Right ventricle myocardium inferior (tissue), 1 donor: Measurements from ENCODE around the gene TCF7L2. TPM values are rescaled to one million over a fixed set of nuclear protein-coding genes. Genes with fewer than 3 reads are reported as not detected.

Source experiments
- ATAC-seq: fragments of 200-7000 bp; cut with Tn5 transposase; one replicate; pipeline ENCODE4 v1.9.1; 2020; ENCODE audit warnings: mild to moderate bottlenecking, moderate library complexity
- DNase-seq: peaks from one replicate; pipeline ENCODE4 v3.0.0; 2021; ENCODE audit errors: missing footprints
- intact Hi-C: fragments of 100-400 bp; cut with DNase I; formaldehyde crosslinking; loops from one replicate; pipeline ENCODE4 v1.11.0; 2022
- total RNA-seq: library from RNA; stranded (reverse); fragmentation: NEBNext Ultra II Directional; extraction: Animal tissue kit (Norgen Biotek cat#: 25700); gene quantifications from one replicate; pipeline ENCODE4 v1.2.1, GENCODE V29; 2021
- donor health status: DM: no; HTN: yes; CAD: no; lungs with severe emphysema.

Gene TCF7L2
- total RNA-seq, 1 donor from 2014 or later, result 12.4 TPM

- DNase-seq (no peak), ATAC-seq (peak; percentile 65)
- intact Hi-C loops, result no loop called here
Observed at GRCh38 chr10:112985690-112986543, 35.9 kb downstream of the TCF7L2 start.

DNA sequence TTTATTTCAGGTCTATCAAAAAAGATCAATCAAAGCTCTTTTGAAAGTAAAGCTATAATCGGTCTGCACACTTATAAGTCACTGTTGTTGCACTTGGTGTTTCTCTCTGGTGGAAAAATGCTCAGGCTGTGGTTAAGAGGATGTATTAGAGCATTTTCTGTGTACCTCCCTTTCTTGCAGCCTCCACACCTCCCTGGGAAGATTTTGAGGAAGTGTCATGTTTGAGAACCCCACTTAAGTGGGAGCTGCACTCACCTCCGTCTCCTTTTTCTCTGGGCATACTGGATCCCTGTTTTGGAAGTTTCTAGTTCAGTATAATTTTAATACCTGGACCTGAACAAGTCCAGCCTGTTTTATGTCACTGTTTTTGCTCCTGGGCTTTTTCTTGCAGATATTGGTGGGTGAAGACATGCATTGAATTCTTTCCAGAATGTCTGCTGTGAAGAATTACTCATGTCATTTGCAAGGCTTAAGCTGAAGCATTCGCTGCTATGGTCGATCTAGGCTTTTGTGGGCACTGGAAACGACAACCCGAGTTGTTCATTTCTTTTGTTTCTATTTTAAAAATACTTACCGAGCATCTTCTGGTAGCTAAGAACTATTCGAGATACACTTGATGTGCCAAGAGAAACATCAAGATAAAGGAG lies 36.6 kb downstream of the TCF7L2 start:
- no peak for DNase-seq
- intact Hi-C loops, result no loop called here
- ATAC-seq, result no peak

DNA sequence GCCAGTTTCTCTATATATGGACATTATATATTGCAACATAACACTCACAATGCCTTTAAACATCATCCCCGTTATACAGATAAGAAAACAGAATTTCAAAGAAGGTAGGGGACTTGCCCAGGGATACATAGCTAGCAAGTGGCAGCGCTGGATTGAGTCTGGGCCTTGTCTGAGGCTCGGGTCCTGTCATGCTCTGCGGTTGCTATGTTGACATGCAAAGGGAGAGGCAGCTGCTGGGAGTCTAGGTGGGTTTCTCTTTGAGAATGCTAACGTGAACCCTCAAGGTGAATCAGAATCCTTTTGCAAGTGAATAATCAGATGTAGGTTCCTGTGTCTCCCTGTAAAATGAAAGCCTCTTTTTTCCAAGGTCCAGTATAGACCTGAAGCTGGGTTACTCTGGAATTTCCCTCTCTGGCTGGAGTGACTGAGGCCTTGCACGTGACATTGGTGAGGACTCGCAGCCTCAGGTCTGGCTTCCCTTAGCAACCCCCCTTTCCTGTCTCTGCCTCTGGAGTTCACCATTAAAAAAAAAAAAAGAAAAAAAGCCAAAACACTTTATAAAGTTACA lies 38.9 kb downstream of the TCF7L2 start:
- intact Hi-C loops, result no loop called here
- ATAC-seq (no peak), DNase-seq (no peak)

DNA sequence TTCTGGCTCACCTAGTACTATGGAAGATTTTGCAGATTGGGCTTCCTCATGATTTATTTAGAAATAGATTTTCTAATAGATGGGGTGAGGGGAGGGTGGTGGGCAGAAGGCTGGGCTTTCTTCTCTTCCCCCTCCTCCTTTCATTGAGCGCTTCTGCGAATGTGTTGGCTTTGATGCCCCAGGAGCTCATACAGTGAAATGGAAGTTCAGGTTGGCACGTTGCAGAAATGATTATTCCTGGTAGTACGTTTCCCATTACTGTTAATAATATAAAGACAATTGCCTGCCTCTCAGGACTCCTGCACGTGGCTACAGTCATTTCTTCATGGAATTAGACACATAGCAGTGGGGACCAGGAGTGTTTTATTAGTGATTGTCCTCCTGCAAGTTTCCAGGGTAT lies 39.8 kb downstream of the TCF7L2 start:
- intact Hi-C loops, result no loop called here
- ATAC-seq, result no peak
- no peak for DNase-seq

DNA sequence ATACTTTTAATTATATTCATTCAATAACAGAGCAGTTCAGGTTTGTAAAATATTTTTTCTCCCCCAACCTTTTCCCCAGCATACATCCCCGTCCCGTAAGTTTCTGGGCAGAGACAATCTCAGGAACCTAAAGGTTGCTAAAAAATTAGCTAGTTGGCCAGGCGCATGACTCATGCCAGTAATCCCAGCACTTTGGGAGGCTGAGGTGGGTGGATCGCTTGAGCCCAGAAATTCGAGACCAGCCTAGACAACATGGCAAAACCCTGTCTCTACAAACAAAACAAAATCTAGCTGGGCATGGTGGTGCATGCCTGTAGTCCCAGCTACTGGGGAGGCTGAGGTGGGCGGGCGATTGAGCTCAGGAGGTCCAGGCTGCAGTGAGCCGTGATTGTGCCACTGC lies 40.2 kb downstream of the TCF7L2 start:
- DNase-seq, result no peak
- ATAC-seq, result no peak
- intact Hi-C loops, result no loop called here

DNA sequence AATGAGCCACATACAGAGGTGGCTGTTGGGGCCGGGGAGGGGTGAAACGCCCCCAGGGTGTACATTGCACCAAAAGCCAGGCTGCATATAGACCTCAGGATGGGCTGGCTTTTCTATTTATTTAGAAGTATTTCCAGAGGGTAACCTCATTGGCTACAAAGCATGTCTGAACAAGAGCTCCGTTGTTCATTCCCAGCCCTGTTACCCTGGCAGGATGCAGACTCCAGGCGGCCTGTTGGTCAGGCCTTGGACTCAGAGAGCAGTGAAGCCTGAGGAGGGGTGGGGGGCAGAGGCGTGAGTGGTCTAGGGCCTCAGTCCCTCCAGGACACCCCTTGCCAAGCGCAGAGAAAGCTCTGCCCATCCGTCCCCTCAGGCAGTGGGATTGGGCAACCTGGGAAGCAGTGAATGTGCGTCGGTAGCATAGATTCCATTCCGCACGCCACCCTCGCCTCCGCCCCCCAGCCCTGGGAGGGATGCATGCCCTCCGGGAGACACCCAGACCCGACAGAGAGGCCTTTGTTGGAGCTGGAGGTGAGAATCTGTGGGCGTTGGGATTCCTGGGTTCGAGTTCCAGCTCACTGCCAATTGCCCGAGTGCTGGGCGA lies 41.9 kb downstream of the TCF7L2 start:
- no peak for ATAC-seq
- no peak for DNase-seq
- intact Hi-C loops, result no loop called here

GRCh38 chr10:112996462-112996861 lies 46.4 kb downstream of the TCF7L2 start:
- no peak for DNase-seq
- intact Hi-C loops, result no loop called here

DNA sequence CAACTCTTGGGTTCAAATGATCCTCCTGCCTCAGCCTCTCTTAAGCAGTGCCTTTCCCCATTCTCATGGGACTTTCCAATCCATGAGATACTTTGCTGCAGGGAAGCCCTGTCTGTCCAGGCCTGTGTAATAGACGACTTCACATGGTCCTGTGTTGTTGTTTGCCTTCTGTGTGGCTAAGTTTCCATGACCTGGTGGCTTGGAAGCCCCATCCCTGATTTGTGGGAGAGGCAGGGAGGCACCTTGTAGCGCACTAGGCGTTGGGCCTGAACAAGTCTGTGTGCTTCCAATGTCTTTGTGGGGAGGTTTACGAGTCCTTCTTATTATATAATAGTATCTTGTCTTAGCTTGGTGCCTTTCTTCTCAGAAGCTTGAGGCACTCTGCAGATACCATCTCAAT lies 49.1 kb downstream of the TCF7L2 start:
- ATAC-seq (no peak), DNase-seq (no peak)
- intact Hi-C loops, result no loop called here

More at GRCh38 chr10:112996462-112996861, 46.4 kb downstream of the TCF7L2 start:
- no peak for ATAC-seq

GRCh38 chr10:113000442-113000841 lies 50.4 kb downstream of the TCF7L2 start:
- DNase-seq, result no peak
- peak; percentile 22 for ATAC-seq
- intact Hi-C loops, result no loop called here

DNA sequence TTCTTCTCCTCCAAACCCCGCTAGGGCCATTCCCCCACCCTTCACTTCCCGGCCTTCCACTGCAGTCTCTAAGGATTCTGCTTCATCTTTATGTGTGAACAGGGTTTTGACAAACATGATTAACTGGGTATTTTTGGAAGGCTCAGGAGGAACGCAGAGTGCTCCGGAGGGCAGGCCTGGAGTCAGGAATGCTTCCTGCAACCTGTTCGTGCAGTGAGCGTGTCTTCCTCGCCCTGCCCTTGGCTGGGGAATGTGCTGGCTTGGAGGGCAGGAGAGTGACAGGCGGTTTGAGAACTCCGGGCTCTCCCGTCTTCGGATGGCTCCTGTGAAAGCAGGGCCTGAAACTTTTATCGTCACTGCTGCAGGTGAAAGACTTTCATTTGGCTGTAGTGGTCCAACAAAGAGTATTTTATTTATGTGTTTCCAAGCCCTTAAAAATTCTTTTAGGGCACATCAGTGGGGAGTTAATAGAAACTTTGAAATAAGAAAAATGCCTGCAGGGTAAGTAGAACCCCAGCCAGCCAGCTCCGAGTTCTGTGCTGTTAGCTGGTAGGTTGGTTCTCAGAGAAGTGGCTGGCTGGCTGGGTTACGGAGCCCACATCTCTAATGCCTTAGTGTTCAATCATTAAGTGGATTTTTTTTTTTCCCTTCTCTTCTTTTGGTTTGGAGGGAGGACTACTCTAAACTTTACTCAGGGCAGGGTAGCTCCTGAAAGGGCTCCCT lies 51.0 kb downstream of the TCF7L2 start:
- DNase-seq (no peak), ATAC-seq (peak; percentile 86)
- intact Hi-C loops, result no loop called here

- intact Hi-C loops, result no loop called here
- DNase-seq (no peak), ATAC-seq (no peak)
Observed at GRCh38 chr10:113001599-113002448, 51.8 kb downstream of the TCF7L2 start.

DNA sequence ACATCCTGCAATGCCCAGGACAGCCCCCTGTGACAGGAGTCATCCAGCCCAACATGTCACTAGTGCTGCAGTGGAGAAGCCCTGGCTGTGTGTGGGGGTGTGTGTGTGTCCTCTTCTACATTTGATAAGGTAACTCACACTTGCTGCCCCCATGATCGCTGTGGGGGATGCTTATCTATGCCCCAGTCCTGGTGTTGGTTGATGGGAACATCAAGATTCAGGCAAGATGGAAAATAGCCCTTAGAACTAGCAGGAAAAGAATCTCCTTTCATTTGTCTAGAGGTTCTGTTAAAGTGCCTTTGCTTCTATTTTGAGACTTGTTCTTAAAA lies 52.4 kb downstream of the TCF7L2 start:
- ATAC-seq (no peak), DNase-seq (no peak)
- intact Hi-C loops, result no loop called here

DNA sequence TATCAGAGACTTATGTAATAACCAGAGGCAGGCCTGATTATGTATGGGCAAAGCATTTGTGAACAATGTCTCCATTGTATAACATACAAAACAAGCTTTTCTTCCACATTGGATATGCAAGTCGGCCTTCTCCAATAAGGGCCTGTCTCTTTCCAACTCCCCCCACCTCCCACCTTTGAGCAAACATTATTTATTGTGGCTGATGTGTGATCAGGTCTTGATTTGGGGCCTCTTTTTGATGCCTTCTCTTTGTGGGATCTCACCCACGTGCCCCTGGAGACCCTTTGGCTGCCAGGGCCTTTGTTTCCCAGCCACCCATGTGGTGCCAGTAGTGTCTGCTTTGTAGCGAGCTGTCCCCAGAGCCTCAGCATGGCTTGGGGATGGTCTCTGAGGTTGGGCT lies 53.0 kb downstream of the TCF7L2 start:
- DNase-seq (no peak), ATAC-seq (no peak)
- intact Hi-C loops, result no loop called here

- DNase-seq (no peak), ATAC-seq (no peak)
- intact Hi-C loops, result no loop called here
Observed at GRCh38 chr10:113004069-113004618, 54.1 kb downstream of the TCF7L2 start.

DNA sequence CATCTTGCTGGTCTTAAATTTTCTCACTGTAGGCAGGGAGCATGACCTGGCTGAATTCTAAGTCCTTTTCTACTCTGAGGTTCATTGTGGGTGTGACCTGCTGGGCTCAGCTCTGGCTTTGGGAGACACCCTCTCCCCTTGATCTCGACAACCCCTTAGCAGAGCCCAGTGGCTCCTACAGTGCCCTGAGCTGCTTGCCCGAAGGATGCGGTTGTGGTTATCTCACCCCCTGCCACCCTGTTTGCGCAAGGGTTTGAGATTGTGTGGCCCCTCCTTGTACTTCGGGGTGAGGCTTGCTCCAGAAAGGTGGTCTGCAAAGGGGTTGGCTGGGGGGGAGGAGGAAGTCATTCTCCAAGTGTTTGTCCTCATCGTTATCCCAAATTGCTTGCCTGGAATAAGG lies 55.3 kb downstream of the TCF7L2 start:
- DNase-seq (no peak), ATAC-seq (no peak)
- intact Hi-C loops, result no loop called here

DNA sequence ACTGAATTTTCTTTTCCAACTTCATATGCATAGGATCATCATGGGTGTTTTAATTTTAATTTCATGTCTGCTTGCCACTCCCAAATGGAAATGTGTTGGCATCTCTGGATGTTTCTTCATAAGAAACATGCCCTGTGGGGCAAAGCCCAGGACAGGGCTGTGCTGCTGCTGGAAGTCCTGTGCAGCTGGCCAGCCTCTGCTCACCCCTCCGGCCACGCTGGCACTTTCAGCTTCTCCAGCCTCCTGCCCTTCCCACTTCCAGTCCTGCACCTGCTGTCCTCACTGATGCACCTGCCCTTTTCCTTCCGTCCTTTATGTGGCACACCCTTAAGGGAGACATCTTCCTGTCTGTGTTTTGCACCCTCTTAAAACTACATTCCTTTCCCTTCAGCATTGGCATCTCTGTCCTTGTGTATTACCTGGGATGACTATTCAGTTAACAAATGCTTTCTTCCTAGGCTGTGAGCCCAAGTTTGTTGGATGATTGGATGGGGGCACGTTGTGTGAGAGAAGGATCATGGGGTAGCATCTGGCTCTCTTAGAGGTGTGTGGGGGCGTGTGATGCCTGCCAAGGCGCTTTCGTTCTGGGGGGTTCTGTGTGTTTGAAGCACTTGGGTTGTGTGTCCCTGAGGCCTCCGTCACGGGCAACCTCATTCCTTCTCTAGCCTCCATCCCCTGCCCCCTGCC lies 56.8 kb downstream of the TCF7L2 start:
- intact Hi-C loops, result no loop called here
- DNase-seq, result no peak
- ATAC-seq, result no peak

DNA sequence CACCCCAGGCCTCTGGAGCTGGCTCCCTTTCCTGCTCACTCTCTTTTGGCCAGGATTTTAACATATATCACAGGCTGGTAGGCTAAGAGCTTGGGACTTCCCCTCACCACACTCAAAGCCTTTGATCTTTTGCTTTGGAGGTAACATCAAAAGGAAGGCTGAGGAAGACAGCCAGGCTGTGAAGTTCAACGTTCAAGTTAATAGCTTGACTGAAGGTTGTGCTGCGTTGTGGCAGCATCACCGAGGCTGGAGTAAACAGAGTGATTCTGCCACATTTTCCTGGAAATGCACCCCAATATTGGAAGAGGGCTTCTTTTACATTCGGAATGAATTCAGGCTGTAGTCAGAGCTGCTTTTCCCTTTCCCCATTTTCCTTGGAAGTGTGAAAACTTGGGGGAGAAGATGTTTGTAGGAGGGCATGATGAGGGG lies 57.3 kb downstream of the TCF7L2 start:
- ATAC-seq, result no peak
- no peak for DNase-seq
- intact Hi-C loops, result no loop called here

DNA sequence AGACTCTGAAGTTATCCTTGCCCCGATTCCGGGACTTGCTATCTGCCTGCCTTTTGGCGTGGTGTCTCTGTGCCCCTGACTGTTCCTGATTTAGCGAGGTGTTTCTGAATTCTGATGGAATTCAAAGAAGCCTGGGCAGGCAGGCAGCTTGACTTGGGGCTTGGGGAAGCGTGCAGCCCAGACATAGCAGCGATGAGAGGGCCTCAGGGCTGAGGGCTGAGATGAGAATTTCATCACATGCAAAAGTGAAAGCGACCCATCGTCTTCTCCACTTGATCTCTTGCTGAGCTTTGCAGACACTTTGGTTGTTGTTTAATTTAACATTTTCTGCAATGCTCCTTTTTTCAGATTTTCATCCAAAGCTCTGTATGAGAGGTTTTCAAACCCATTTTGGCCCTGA lies 57.8 kb downstream of the TCF7L2 start:
- ATAC-seq, result no peak
- intact Hi-C loops, result no loop called here

More for the DNA sequence above, 57.8 kb downstream of the TCF7L2 start:
- no peak for DNase-seq
